ENCODE measurements around the gene PCNX2.

The PCNX2 gene

DNA sequence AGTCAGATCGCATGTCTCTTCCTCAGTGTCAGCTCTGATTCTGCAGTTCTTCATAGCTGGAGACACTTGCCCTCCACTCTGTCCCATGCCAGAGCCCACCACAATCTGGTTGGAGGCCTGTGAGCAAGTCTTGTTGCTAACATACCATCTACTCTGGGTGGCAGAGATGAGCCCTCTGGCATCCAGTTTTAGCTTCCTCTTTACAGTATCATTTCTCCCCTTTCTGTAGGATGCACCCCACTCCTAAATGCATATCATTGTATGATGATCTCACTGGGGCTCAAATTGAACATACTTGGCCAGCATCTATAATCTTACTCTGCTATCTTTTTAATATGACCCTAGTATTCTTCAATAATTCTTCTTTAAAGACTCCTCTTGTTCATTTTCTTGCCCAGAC lies 16.9 kb downstream of the PCNX2 start:
- Histone ChIP-seq H2AK5ac (ENCODE audit: low read length) (no peak overlapping the region), H2AFZ (ENCODE audit: insufficient read depth, low read length, poor library complexity) (no peak overlapping the region), H3K79me1 (ENCODE audit: low read length) (no peaks in the 10 kb centered on the region), H3K9me3 (ENCODE audit: insufficient read depth, low read depth, low read length) (no peaks in the 10 kb centered on the region), H3K23ac (ENCODE audit: low read length) (no peak overlapping the region), H3K36me3 (ENCODE audit: control insufficient read depth in 1 of 2, insufficient read depth in 2 of 2, low read length in 2 of 2) (no peaks in the 10 kb centered on the region), H2BK5ac (ENCODE audit: low read depth, low read length, poor library complexity) (no peak overlapping the region), H3K14ac (ENCODE audit: low read length) (no peak overlapping the region), H3K79me2 (ENCODE audit: control insufficient read depth, insufficient read depth, low read length, poor library complexity) (no peaks in the 10 kb centered on the region), H3K27ac (ENCODE audit: low read depth, low read length) (no peak overlapping the region), H3K4me2 (ENCODE audit: low read length) (no peak overlapping the region), H2BK120ac (ENCODE audit: insufficient read depth, low read length, poor library complexity) (no peak overlapping the region), H3K9ac (ENCODE audit: low read length) (no peak overlapping the region), H4K91ac (ENCODE audit: low read depth, low read length) (no peak overlapping the region), H3K4ac (ENCODE audit: low read depth, low read length) (no peak overlapping the region), H3K27me3 (ENCODE audit: insufficient read depth, low read length) (no peaks in the 10 kb centered on the region), H4K12ac (ENCODE audit: low read depth, low read length) (no peak overlapping the region), H3K4me1 (ENCODE audit: control insufficient read depth in 1 of 2, insufficient read depth in 2 of 2, low read length in 2 of 2) (no peaks in the 10 kb centered on the region), H4K8ac (ENCODE audit: low read depth, low read length) (no peak overlapping the region), H3K4me3 (ENCODE audit: low read depth, low read length) (no peak overlapping the region), H2BK12ac (ENCODE audit: low read length) (no peak overlapping the region), H3K18ac (ENCODE audit: low read length) (no peak overlapping the region)
- no CpG with 5 or more reads among the region's 1 CpG for WGBS (ENCODE audit: extremely low coverage, insufficient coverage, insufficient read length)
- no peak for DNase-seq

- WGBS (ENCODE audit: extremely low coverage, insufficient coverage, insufficient read length): no CpG with 5 or more reads among the region's 7 CpGs
- no peak overlapping the region for H3K14ac ChIP-seq (ENCODE audit: low read length)
Observed at GRCh38 chr1:233277637-233278606, 17.6 kb downstream of the PCNX2 start.

DNA sequence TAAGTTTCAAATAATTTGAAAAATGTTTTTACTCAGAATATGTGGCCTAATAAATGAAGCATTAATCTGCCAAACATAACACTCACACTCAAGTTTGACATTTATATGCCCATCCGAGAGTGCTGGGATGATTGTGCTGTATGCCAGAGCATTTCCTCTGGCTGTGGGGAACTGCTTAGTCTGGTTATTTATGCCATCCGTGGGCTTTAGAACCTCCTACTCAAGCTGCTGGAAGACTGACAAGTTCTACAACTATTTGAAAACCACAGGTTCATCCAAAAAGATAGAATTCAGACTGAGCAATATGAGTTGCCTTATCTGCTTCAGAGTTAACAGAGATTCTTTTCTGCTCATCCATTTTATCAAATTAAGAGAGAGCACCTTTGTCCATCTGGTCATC lies 25.9 kb downstream of the PCNX2 start:
- Histone ChIP-seq H3K23ac (ENCODE audit: low read length) (no peak overlapping the region), H3K4me2 (ENCODE audit: low read length) (no peak overlapping the region), H3K79me2 (ENCODE audit: control insufficient read depth, insufficient read depth, low read length, poor library complexity) (no peaks in the 10 kb centered on the region), H3K4me1 (ENCODE audit: control insufficient read depth in 1 of 2, insufficient read depth in 2 of 2, low read length in 2 of 2) (no peaks in the 10 kb centered on the region), H2AK5ac (ENCODE audit: low read length) (no peak overlapping the region), H3K79me1 (ENCODE audit: low read length) (no peaks in the 10 kb centered on the region), H3K18ac (ENCODE audit: low read length) (no peak overlapping the region), H3K27me3 (ENCODE audit: insufficient read depth, low read length) (no peaks in the 10 kb centered on the region), H4K8ac (ENCODE audit: low read depth, low read length) (no peak overlapping the region), H2AFZ (ENCODE audit: insufficient read depth, low read length, poor library complexity) (no peak overlapping the region), H3K27ac (ENCODE audit: low read depth, low read length) (no peak overlapping the region), H3K9ac (ENCODE audit: low read length) (no peak overlapping the region), H3K4ac (ENCODE audit: low read depth, low read length) (no peak overlapping the region), H2BK120ac (ENCODE audit: insufficient read depth, low read length, poor library complexity) (no peak overlapping the region), H2BK5ac (ENCODE audit: low read depth, low read length, poor library complexity) (no peak overlapping the region), H3K14ac (ENCODE audit: low read length) (no peak overlapping the region), H3K36me3 (ENCODE audit: control insufficient read depth in 1 of 2, insufficient read depth in 2 of 2, low read length in 2 of 2) (no peaks in the 10 kb centered on the region), H2BK12ac (ENCODE audit: low read length) (no peak overlapping the region), H4K91ac (ENCODE audit: low read depth, low read length) (no peak overlapping the region), H4K12ac (ENCODE audit: low read depth, low read length) (no peak overlapping the region), H3K9me3 (ENCODE audit: insufficient read depth, low read depth, low read length) (no peaks in the 10 kb centered on the region), H3K4me3 (ENCODE audit: low read depth, low read length) (no peak overlapping the region)
- WGBS (ENCODE audit: extremely low coverage, insufficient coverage, insufficient read length): no CpG with 5 or more reads among the region's 2 CpGs
- DNase-seq: no peak

More at GRCh38 chr1:233277637-233278606, 17.6 kb downstream of the PCNX2 start:
- Histone ChIP-seq H3K9me3 (ENCODE audit: insufficient read depth, low read depth, low read length) (no peaks in the 10 kb centered on the region), H2BK120ac (ENCODE audit: insufficient read depth, low read length, poor library complexity) (no peak overlapping the region), H3K23ac (ENCODE audit: low read length) (no peak overlapping the region), H4K12ac (ENCODE audit: low read depth, low read length) (no peak overlapping the region), H3K4me3 (ENCODE audit: low read depth, low read length) (no peak overlapping the region), H3K4me2 (ENCODE audit: low read length) (no peak overlapping the region), H3K18ac (ENCODE audit: low read length) (no peak overlapping the region), H3K4me1 (ENCODE audit: control insufficient read depth in 1 of 2, insufficient read depth in 2 of 2, low read length in 2 of 2) (no peaks in the 10 kb centered on the region), H3K9ac (ENCODE audit: low read length) (no peak overlapping the region), H4K8ac (ENCODE audit: low read depth, low read length) (no peak overlapping the region), H2BK5ac (ENCODE audit: low read depth, low read length, poor library complexity) (no peak overlapping the region), H3K79me2 (ENCODE audit: control insufficient read depth, insufficient read depth, low read length, poor library complexity) (no peaks in the 10 kb centered on the region), H2AK5ac (ENCODE audit: low read length) (no peak overlapping the region), H3K27ac (ENCODE audit: low read depth, low read length) (no peak overlapping the region), H2BK12ac (ENCODE audit: low read length) (no peak overlapping the region), H3K27me3 (ENCODE audit: insufficient read depth, low read length) (no peaks in the 10 kb centered on the region), H3K4ac (ENCODE audit: low read depth, low read length) (no peak overlapping the region), H3K36me3 (ENCODE audit: control insufficient read depth in 1 of 2, insufficient read depth in 2 of 2, low read length in 2 of 2) (no peaks in the 10 kb centered on the region), H2AFZ (ENCODE audit: insufficient read depth, low read length, poor library complexity) (no peak overlapping the region), H4K91ac (ENCODE audit: low read depth, low read length) (no peak overlapping the region), H3K79me1 (ENCODE audit: low read length) (no peaks in the 10 kb centered on the region)
- no peak for DNase-seq

DNA sequence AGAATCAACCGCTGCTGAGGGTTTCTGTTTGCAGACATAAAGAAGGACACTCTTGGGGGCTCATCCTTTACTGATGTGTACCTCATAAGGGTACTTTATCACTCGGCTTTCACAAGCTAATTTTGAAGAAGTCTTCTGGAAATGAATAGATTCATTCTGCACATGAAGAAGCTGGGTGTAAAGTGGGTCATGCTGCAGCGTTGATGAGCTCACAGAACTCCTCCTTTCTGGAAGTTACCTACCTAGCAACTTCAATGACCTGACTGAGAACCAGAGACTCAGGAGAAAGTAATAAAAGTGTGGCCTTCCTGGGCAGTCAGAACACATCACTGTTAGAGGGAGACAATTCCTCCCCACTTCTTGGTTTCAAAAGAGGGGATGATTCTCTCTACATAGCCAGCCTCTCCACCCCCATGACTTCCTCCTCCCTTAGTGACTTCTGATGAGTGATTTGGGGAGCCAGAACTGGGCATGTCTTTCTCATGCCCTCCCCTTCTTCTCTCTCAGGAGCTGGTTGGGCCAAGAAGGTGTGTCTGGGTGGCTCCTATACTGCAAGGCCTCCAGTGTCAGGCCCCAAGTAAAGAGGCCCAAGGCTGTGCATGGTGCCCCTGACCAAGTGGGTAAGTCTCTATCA lies 27.0 kb downstream of the PCNX2 start:
- no peaks in the 10 kb centered on the region for H3K79me1 ChIP-seq (ENCODE audit: low read length)
- no peak overlapping the region for H3K9ac ChIP-seq (ENCODE audit: low read length)
- DNase-seq: no peak
- no peaks in the 10 kb centered on the region for H3K9me3 ChIP-seq (ENCODE audit: insufficient read depth, low read depth, low read length)
- WGBS (ENCODE audit: extremely low coverage, insufficient coverage, insufficient read length): no CpG with 5 or more reads among the region's 3 CpGs
- no peak overlapping the region for H2AK5ac ChIP-seq (ENCODE audit: low read length)
- no peak overlapping the region for H3K4me2 ChIP-seq (ENCODE audit: low read length)
- no peak overlapping the region for H4K12ac ChIP-seq (ENCODE audit: low read depth, low read length)
- no peak overlapping the region for H3K18ac ChIP-seq (ENCODE audit: low read length)
- no peak overlapping the region for H3K14ac ChIP-seq (ENCODE audit: low read length)
- H3K36me3 ChIP-seq (ENCODE audit: control insufficient read depth in 1 of 2, insufficient read depth in 2 of 2, low read length in 2 of 2): no peaks in the 10 kb centered on the region
- H3K4me1 ChIP-seq (ENCODE audit: control insufficient read depth in 1 of 2, insufficient read depth in 2 of 2, low read length in 2 of 2): no peaks in the 10 kb centered on the region
- H4K8ac ChIP-seq (ENCODE audit: low read depth, low read length): no peak overlapping the region
- no peak overlapping the region for H3K4ac ChIP-seq (ENCODE audit: low read depth, low read length)
- no peak overlapping the region for H3K27ac ChIP-seq (ENCODE audit: low read depth, low read length)
- H3K27me3 ChIP-seq (ENCODE audit: insufficient read depth, low read length): no peaks in the 10 kb centered on the region
- H2AFZ ChIP-seq (ENCODE audit: insufficient read depth, low read length, poor library complexity): no peak overlapping the region
- H4K91ac ChIP-seq (ENCODE audit: low read depth, low read length): no peak overlapping the region
- H2BK12ac ChIP-seq (ENCODE audit: low read length): no peak overlapping the region
- no peak overlapping the region for H3K4me3 ChIP-seq (ENCODE audit: low read depth, low read length)
- no peak overlapping the region for H2BK5ac ChIP-seq (ENCODE audit: low read depth, low read length, poor library complexity)
- no peak overlapping the region for H2BK120ac ChIP-seq (ENCODE audit: insufficient read depth, low read length, poor library complexity)
- no peaks in the 10 kb centered on the region for H3K79me2 ChIP-seq (ENCODE audit: control insufficient read depth, insufficient read depth, low read length, poor library complexity)
- H3K23ac ChIP-seq (ENCODE audit: low read length): no peak overlapping the region
